ENCODE data around the gene ITGB1BP2.
"Not testable (repeated sequence)": the region's sequence is repeated elsewhere in the genome, so short reads cannot be mapped to it uniquely, and the experiment has no call there.

Gene ITGB1BP2

DNA sequence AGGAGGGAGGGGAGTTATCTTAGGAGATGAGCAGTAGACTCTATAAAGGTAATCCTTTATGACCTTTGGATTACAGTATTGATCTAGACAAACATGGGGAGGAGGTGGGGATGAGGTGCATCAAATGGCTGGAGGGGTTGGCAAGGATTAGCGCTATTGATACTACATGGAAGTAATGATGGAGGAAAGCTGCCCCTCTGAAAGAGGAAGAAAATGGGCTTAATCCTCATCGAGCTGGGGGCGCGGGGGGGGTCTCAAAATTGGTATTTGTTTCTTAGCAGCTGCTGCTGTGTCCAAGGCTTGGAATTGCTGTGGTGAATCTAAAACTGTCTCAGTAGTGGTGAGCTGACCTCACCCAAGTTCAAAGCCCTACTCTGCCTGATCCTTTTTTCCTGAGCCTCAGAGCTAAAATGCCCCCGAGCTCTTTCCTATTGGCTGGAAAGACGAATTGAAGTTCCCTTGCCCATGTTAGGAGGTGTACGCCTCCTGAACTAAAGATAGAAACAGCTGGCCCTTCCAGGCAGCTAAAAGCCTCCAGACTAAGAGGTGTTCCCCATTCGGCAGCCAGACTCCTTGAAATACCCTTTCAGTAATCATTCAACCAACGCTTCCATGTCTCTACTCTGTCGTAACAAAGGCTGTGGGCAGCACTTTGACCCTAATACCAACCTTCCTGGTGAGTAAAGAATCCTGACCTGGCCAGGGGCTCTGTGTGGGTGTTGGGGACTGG lies at the start of gene ITGB1BP2:
TSS of gene ITGB1BP2 (plus strand) at position 556 of the 730 bp plus-strand sequence. CDS start at position 613, 57 bp downstream.
- no peaks in the 10 kb centered on the region for H3K27me3 ChIP-seq (ENCODE audit: control insufficient read depth, insufficient read depth, low read length)
- no peak within 1 kb of the TSS for H3K4me3 ChIP-seq (ENCODE audit: low read depth, low read length)
- H3K36me3 ChIP-seq (ENCODE audit: control insufficient read depth, insufficient read depth, low read length) = peaks cover 81% of the 10 kb centered on the region
- no peak within 1 kb of the TSS for H3K27ac ChIP-seq (ENCODE audit: low read depth, low read length)
- no peaks in the 10 kb centered on the region; the same call in 1 of the 2 replicates for H3K9me3 ChIP-seq (ENCODE audit: control insufficient read depth, insufficient read depth, low read depth, low read length)
- no peaks in the 10 kb centered on the region for H3K4me1 ChIP-seq (ENCODE audit: control insufficient read depth, insufficient read depth, low read length)
- H3K9ac ChIP-seq (ENCODE audit: low read length) = no peak within 1 kb of the TSS

GRCh38 chrX:71252221-71252620 lies 49.3 kb upstream of the ITGB1BP2 start:
- Histone ChIP-seq H3K27ac (ENCODE audit: low read depth, low read length) (no peak overlapping the region), H3K9me3 (ENCODE audit: control insufficient read depth, insufficient read depth, low read depth, low read length) (peaks cover 10% of the 10 kb centered on the region; the same call in 1 of the 2 replicates)

DNA sequence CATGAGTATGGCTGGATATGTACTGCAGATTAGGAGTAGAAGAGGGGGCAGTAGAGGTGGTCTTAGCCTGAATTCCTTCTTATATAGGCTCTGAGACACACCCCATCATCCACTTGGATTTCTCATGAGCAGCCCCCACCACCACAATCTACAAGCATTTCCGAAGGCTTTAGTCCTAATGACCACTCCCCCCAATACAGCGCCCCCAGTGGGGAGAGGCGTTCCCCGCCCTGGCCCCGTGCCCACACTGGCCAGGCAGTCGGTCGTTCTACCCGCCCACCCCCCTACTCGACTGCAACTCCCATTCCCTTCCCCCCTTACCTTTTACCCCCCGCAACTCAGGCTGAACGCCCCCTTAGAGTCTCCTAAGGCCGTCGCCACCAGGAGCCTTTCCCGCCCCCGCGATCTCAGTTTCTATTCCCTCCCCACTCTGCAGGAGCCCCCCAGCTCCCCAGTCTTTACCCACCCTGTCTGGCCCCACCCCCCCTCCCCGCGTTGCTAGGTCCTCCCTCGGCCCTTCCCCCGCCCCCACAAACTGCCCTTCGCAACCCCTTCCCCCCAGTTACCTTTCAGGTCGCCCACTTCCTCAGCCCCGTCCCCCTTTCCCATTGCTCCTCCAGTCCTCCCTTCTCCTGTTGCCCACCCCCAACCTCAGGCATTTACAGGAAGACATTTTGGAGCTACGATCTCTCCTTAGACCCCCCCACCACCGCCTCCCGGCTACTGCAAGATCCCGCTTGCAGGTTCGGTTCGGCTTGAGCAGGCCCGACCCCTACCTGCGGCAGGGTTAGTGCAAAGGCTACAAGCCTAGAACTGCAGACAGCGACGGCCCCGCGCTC lies 48.1 kb upstream of the ITGB1BP2 start:
- H3K27me3 ChIP-seq (ENCODE audit: control insufficient read depth, insufficient read depth, low read length) = no peaks in the 10 kb centered on the region
- H3K4me3 ChIP-seq (ENCODE audit: low read depth, low read length) = peak overlapping the region; percentile 72
- H3K27ac ChIP-seq (ENCODE audit: low read depth, low read length) = peak overlapping the region; percentile 56; the same call in 1 of the 2 replicates
- H3K9me3 ChIP-seq (ENCODE audit: control insufficient read depth, insufficient read depth, low read depth, low read length) = peaks cover 7% of the 10 kb centered on the region; the same call in 1 of the 2 replicates
- peaks cover 24% of the 10 kb centered on the region; the same call in 1 of the 2 replicates for H3K4me1 ChIP-seq (ENCODE audit: control insufficient read depth, insufficient read depth, low read length)
- H3K36me3 ChIP-seq (ENCODE audit: control insufficient read depth, insufficient read depth, low read length) = peaks cover 28% of the 10 kb centered on the region
- peak overlapping the region; percentile 77 for H3K9ac ChIP-seq (ENCODE audit: low read length)

More at GRCh38 chrX:71252221-71252620, 49.3 kb upstream of the ITGB1BP2 start:
- Histone ChIP-seq H3K27me3 (ENCODE audit: control insufficient read depth, insufficient read depth, low read length) (no peaks in the 10 kb centered on the region), H3K9ac (ENCODE audit: low read length) (peak overlapping the region; percentile 38), H3K4me1 (ENCODE audit: control insufficient read depth, insufficient read depth, low read length) (peaks cover 24% of the 10 kb centered on the region; the same call in 1 of the 2 replicates), H3K36me3 (ENCODE audit: control insufficient read depth, insufficient read depth, low read length) (peaks cover 40% of the 10 kb centered on the region), H3K4me3 (ENCODE audit: low read depth, low read length) (peak overlapping the region; percentile 72)

GRCh38 chrX:71254092-71254963 lies 47.2 kb upstream of the ITGB1BP2 start, which contains the start of gene ZMYM3:
TSS of gene ZMYM3 (minus strand) at chrX:71254140. CDS start at chrX:71253255, 885 bp downstream.
- Histone ChIP-seq H3K36me3 (ENCODE audit: control insufficient read depth, insufficient read depth, low read length) (peaks cover 19% of the 10 kb centered on the region), H3K4me3 (ENCODE audit: low read depth, low read length) (peak within 1 kb of the TSS; percentile 72), H3K27ac (ENCODE audit: low read depth, low read length) (peak within 1 kb of the TSS; percentile 56; the same call in 1 of the 2 replicates), H3K9me3 (ENCODE audit: control insufficient read depth, insufficient read depth, low read depth, low read length) (peaks cover 4% of the 10 kb centered on the region; the same call in 1 of the 2 replicates), H3K27me3 (ENCODE audit: control insufficient read depth, insufficient read depth, low read length) (no peaks in the 10 kb centered on the region), H3K4me1 (ENCODE audit: control insufficient read depth, insufficient read depth, low read length) (peaks cover 24% of the 10 kb centered on the region; the same call in 1 of the 2 replicates), H3K9ac (ENCODE audit: low read length) (peak within 1 kb of the TSS; percentile 77)

GRCh38 chrX:71256051-71256450 lies 45.5 kb upstream of the ITGB1BP2 start:
- Histone ChIP-seq H3K27me3 (ENCODE audit: control insufficient read depth, insufficient read depth, low read length) (no peaks in the 10 kb centered on the region), H3K27ac (ENCODE audit: low read depth, low read length) (no peak overlapping the region), H3K9ac (ENCODE audit: low read length) (no peak overlapping the region), H3K9me3 (ENCODE audit: control insufficient read depth, insufficient read depth, low read depth, low read length) (no peaks in the 10 kb centered on the region; the same call in 1 of the 2 replicates), H3K4me1 (ENCODE audit: control insufficient read depth, insufficient read depth, low read length) (peaks cover 24% of the 10 kb centered on the region; the same call in 1 of the 2 replicates), H3K4me3 (ENCODE audit: low read depth, low read length) (peak overlapping the region; percentile 72; the same call in 1 of the 2 replicates), H3K36me3 (ENCODE audit: control insufficient read depth, insufficient read depth, low read length) (peaks cover 2% of the 10 kb centered on the region; the same call in 1 of the 2 replicates)

DNA sequence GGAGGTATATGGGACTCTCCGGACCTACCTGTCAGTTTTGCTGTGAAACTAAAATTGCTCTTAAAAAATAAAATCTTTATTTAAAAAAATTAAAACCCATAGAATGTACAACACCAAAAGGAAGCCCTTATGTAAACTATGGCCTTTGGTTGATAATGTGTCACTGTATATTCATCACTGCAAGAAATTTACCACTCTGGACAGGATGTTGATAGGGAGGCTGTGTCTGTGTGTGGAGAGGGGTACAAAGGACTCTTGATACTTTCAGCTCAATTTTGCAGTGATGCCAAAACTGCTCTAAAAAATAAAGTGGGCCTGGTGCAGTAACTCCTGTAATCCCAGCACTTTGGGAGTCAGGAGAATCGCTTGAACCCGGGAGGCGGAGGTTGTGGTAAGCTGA lies 44.7 kb upstream of the ITGB1BP2 start:
- Histone ChIP-seq H3K9ac (ENCODE audit: low read length) (no peak overlapping the region), H3K27ac (ENCODE audit: low read depth, low read length) (no peak overlapping the region), H3K36me3 (ENCODE audit: control insufficient read depth, insufficient read depth, low read length) (no peaks in the 10 kb centered on the region), H3K4me1 (ENCODE audit: control insufficient read depth, insufficient read depth, low read length) (peaks cover 21% of the 10 kb centered on the region; the same call in 1 of the 2 replicates), H3K27me3 (ENCODE audit: control insufficient read depth, insufficient read depth, low read length) (no peaks in the 10 kb centered on the region), H3K9me3 (ENCODE audit: control insufficient read depth, insufficient read depth, low read depth, low read length) (no peaks in the 10 kb centered on the region; the same call in 1 of the 2 replicates), H3K4me3 (ENCODE audit: low read depth, low read length) (no peak overlapping the region)

DNA sequence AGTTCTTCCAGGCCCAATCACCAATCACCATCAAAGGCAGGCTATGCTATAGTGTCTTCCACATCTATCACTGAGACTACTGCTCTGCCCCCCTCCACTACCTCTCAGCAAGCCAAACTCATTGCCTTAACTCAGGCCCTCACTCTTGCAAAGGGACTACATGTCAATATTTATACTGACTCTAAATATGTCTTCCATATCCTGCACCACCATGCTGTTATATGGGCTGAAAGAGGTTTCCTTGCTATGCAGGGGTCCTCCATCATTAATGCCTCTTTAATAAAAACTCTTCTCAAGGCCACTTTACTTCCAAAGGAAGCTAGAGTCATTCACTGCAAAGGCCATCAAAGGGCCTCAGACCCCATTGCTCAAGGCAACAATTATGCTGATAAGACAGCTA lies 32.9 kb upstream of the ITGB1BP2 start:
- not testable (repeated sequence) for H3K9ac ChIP-seq (ENCODE audit: low read length); H3K27ac ChIP-seq (ENCODE audit: low read depth, low read length); H3K4me3 ChIP-seq (ENCODE audit: low read depth, low read length); H3K4me1 ChIP-seq (ENCODE audit: control insufficient read depth, insufficient read depth, low read length); H3K36me3 ChIP-seq (ENCODE audit: control insufficient read depth, insufficient read depth, low read length); H3K27me3 ChIP-seq (ENCODE audit: control insufficient read depth, insufficient read depth, low read length)
- peaks cover 24% of the 10 kb centered on the region for H3K9me3 ChIP-seq (ENCODE audit: control insufficient read depth, insufficient read depth, low read depth, low read length)

DNA sequence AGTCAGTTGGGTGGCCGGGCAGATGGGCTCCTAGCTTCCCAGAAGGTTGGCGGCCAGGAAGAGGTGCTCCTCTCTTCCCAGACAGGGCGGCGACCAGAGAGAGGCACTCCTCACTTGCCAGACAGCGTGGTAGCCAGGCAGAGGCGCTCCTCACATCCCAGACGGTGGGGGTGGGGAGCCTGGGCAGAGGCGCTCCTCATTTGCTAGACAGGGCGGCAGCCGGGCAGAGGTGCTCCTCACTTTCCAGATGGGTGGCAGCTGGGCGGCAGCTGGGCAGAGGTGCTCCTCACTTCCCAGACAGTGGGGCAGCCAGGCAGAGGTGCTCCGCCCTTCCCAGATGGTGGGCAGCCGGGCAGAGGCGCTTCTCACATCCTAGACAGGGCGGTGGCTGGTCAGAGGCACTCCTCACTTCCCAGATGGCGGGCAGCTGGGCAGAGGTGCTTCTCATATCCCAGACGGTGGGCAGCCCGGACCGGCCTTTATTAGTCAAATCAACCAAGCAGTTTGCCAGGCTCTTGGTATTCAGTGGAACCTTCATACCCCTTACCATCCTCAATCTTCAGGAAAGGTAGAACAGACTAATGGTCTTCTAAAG lies 31.7 kb upstream of the ITGB1BP2 start:
- Histone ChIP-seq H3K4me1 (ENCODE audit: control insufficient read depth, insufficient read depth, low read length) (no peaks in the 10 kb centered on the region), H3K4me3 (ENCODE audit: low read depth, low read length) (no peak overlapping the region)

DNA sequence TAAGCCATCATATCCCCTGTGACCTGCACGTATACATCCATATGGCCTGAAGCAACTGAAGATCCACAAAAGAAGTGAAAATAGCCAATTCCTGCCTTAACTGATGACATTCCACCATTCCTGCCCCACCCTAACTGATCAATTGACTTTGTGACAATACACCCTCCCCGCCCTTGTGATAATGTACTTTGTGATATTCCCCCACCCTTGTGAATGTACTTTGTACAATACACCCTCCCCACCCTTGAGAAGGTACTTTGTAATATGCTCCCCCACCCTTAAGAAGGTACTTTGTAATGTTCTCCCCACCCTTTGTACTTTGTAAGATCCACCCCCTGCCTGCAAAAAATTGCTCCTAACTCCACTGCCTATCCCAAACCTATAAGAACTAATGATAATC lies 29.2 kb upstream of the ITGB1BP2 start:
- not testable (repeated sequence) for H3K4me1 ChIP-seq (ENCODE audit: control insufficient read depth, insufficient read depth, low read length); H3K9ac ChIP-seq (ENCODE audit: low read length); H3K27ac ChIP-seq (ENCODE audit: low read depth, low read length); H3K36me3 ChIP-seq (ENCODE audit: control insufficient read depth, insufficient read depth, low read length); H3K4me3 ChIP-seq (ENCODE audit: low read depth, low read length); H3K27me3 ChIP-seq (ENCODE audit: control insufficient read depth, insufficient read depth, low read length)
- H3K9me3 ChIP-seq (ENCODE audit: control insufficient read depth, insufficient read depth, low read depth, low read length) = peaks cover 19% of the 10 kb centered on the region

More for the DNA sequence above, 31.7 kb upstream of the ITGB1BP2 start:
- Histone ChIP-seq H3K9ac (ENCODE audit: low read length) (no peak overlapping the region), H3K27me3 (ENCODE audit: control insufficient read depth, insufficient read depth, low read length) (no peaks in the 10 kb centered on the region), H3K9me3 (ENCODE audit: control insufficient read depth, insufficient read depth, low read depth, low read length) (peaks cover 24% of the 10 kb centered on the region), H3K36me3 (ENCODE audit: control insufficient read depth, insufficient read depth, low read length) (no peaks in the 10 kb centered on the region; the same call in 1 of the 2 replicates), H3K27ac (ENCODE audit: low read depth, low read length) (no peak overlapping the region)

DNA sequence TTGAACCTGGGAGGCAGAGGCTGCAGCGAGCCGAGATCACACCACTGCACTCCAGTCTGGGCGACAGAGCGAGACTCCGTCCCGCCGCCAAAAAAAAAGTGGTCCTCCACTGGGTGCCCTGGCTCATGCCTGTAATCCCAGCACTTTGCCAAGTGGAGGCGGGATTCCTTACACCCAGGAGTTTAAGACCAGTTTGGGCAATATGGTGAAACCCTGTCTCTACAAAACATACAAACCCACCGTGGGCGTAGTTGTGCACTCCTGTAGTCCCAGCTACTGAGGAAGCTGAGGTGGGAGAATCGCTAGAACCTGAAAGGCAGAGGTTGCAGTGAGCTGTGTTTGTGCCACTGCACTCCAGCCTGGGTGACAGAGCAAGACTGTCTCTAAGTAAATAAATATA lies 20.2 kb upstream of the ITGB1BP2 start:
- not testable (repeated sequence) for H3K4me1 ChIP-seq (ENCODE audit: control insufficient read depth, insufficient read depth, low read length); H3K4me3 ChIP-seq (ENCODE audit: low read depth, low read length); H3K27me3 ChIP-seq (ENCODE audit: control insufficient read depth, insufficient read depth, low read length); H3K9ac ChIP-seq (ENCODE audit: low read length); H3K27ac ChIP-seq (ENCODE audit: low read depth, low read length)
- H3K9me3 ChIP-seq (ENCODE audit: control insufficient read depth, insufficient read depth, low read depth, low read length) = peaks cover 15% of the 10 kb centered on the region
- H3K36me3 ChIP-seq (ENCODE audit: control insufficient read depth, insufficient read depth, low read length) = peaks cover 23% of the 10 kb centered on the region

Data from HUES6 (cell line).